ENCODE measurements around the gene ZNF749.

DNA sequence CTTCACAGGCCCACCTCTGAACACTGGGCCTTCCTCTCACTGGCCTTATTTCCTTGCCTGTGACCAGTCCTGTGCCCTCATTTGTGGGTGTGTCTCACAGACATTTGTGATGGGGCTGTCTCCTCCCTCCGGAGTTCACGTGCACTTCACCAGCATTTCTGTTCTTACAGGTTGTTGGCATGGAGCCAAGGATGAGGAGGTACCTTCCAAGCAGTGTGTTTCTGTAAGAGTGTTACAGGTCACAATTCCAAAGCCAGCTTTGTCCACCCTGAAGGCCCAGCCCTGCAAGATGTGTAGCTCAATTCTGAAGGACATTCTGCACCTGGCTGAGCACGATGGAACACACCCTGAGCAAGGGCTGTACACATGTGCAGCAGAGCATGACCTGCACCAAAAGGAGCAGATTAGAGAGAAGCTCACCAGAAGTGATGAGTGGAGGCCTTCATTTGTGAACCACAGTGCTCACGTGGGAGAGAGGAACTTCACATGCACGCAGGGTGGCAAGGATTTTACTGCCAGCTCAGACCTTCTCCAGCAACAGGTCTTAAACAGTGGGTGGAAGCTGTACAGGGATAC is 8.1 kb downstream of the ZNF749 start:
- TF ChIP-seq, protein P1, sequence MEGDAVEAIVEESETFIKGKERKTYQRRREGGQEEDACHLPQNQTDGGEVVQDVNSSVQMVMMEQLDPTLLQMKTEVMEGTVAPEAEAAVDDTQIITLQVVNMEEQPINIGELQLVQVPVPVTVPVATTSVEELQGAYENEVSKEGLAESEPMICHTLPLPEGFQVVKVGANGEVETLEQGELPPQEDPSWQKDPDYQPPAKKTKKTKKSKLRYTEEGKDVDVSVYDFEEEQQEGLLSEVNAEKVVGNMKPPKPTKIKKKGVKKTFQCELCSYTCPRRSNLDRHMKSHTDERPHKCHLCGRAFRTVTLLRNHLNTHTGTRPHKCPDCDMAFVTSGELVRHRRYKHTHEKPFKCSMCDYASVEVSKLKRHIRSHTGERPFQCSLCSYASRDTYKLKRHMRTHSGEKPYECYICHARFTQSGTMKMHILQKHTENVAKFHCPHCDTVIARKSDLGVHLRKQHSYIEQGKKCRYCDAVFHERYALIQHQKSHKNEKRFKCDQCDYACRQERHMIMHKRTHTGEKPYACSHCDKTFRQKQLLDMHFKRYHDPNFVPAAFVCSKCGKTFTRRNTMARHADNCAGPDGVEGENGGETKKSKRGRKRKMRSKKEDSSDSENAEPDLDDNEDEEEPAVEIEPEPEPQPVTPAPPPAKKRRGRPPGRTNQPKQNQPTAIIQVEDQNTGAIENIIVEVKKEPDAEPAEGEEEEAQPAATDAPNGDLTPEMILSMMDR (IDR thresholded peaks at IDR 0.05): no peak
- no peak for TF ChIP-seq POLR2A (IDR thresholded peaks at IDR 0.05)

Measured in adrenal gland (tissue), 5 donors.